Panc1 (cell line): ENCODE data around the gene SH3GL1. TPM values are rescaled to one million over a fixed set of nuclear protein-coding genes. Genes with fewer than 3 reads are reported as not detected.

Experiments
- ATAC-seq: fragments of 200-7000 bp; cut with Tn5 transposase; 2 replicates; pipeline ENCODE4 v1.9.1; 2020; ENCODE audit warnings: mild to moderate bottlenecking, moderate library complexity
- BruUV-seq: library from RNA; stranded (reverse); fragments of 400-500 nt; replicated peaks from 2 replicates; lab custom pipeline; 2021; lab: Mats Ljungman, UMichigan
- CTCF ChIA-PET: fragments of 300-600 bp; sonication (Branson Sonifier 250); formaldehyde crosslinking; loops from one replicate; lab custom pipeline; 2022; ENCODE audit warnings: antibody characterized with exemption; lab: Charles Lee
- POLR2A ChIA-PET: fragments of 300-600 bp; sonication (Branson Sonifier 250); formaldehyde crosslinking; loops from one replicate; lab custom pipeline; 2022; ENCODE audit warnings: antibody characterized with exemption; lab: Charles Lee
- DNase-seq: peaks from one replicate; pipeline ENCODE4 v3.0.0-alpha.2; 2010; ENCODE audit warnings: low read depth, low spot score
- H3K27ac ChIP-seq: 2 replicates; pipeline ENCODE4 v1.5.1; 2011; ENCODE audit warnings: mild to moderate bottlenecking, low read length, inconsistent platforms
- H3K27me3 ChIP-seq: fragments of 200-500 bp; sonication (Bioruptor generic); 2 replicates; pipeline ENCODE4 v1.6.0; 2014; ENCODE audit warnings: low read length, inconsistent platforms; ENCODE audit not compliant: control insufficient read depth, insufficient read depth
- H3K36me3 ChIP-seq: fragments of 200-500 bp; sonication (Bioruptor generic); 2 replicates; pipeline ENCODE4 v1.5.1; 2014; ENCODE audit warnings: inconsistent platforms, mild to moderate bottlenecking, low read length, moderate library complexity; ENCODE audit not compliant: control insufficient read depth, insufficient read depth
- H3K4me1 ChIP-seq: 2 replicates; pipeline ENCODE4 v1.5.1; 2011; ENCODE audit warnings: inconsistent platforms, mild to moderate bottlenecking, low read length, moderate library complexity; ENCODE audit not compliant: control insufficient read depth, insufficient read depth
- H3K4me3 ChIP-seq, 2 experiments: 2 replicates each; pipeline ENCODE4 v1.5.1; 2011 to 2012; ENCODE audit warnings: low read depth in 2 of 2, low read length in 2 of 2, mild to moderate bottlenecking in 2 of 2, inconsistent platforms in 1 of 2, moderate library complexity in 1 of 2
- H3K9me3 ChIP-seq: fragments of 200-500 bp; sonication (Bioruptor generic); 2 replicates; pipeline ENCODE4 v1.5.1; 2014; ENCODE audit warnings: low read depth, mild to moderate bottlenecking, inconsistent platforms, low read length, moderate library complexity; ENCODE audit not compliant: control insufficient read depth, insufficient read depth
- CTCF ChIP-seq: fragments of 450-650 bp; IDR thresholded peaks from 2 replicates; pipeline ENCODE4 v1.5.1; 2017; ENCODE audit warnings: mild to moderate bottlenecking
- POLR2AphosphoS5 ChIP-seq: IDR thresholded peaks from 2 replicates; pipeline ENCODE4 v1.6.1; 2012; ENCODE audit warnings: mild to moderate bottlenecking, low read depth, low read length, moderate library complexity
- REST ChIP-seq, 2 experiments: IDR thresholded peaks; 2 replicates each; pipeline ENCODE4 v1.6.1; 2011 to 2012; ENCODE audit warnings: low read depth in 2 of 2, control low read depth in 1 of 2, low read length in 1 of 2, mild to moderate bottlenecking in 1 of 2, moderate library complexity in 1 of 2; ENCODE audit not compliant: insufficient read depth in 1 of 2
- SIN3A ChIP-seq: IDR thresholded peaks from 2 replicates; pipeline ENCODE4 v1.6.1; 2012; ENCODE audit warnings: low read depth, mild to moderate bottlenecking, low read length, moderate library complexity, borderline replicate concordance; ENCODE audit not compliant: insufficient read depth
- TCF7L2 ChIP-seq: IDR thresholded peaks from 2 replicates; pipeline ENCODE4 v1.6.1; 2011; ENCODE audit warnings: mild to moderate bottlenecking, low read depth, low read length, inconsistent platforms
- in situ Hi-C: cut with HindIII; loops from 2 replicates; pipeline ENCODE4 v1.10.0; 2016; ENCODE audit warnings: low sequenced_read_pairs, low pct_unique_long_range_greater_than_20kb
- intact Hi-C: fragments of 100-400 bp; cut with micrococcal nuclease; formaldehyde crosslinking; loops from one replicate; pipeline ENCODE4 v1.10.0; 2022; ENCODE audit not compliant: unreplicated experiment
- total RNA-seq: library from RNA; stranded (reverse); gene quantifications from one replicate; pipeline ENCODE4 v1.2.1, GENCODE V29; 2021; ENCODE audit not compliant: unreplicated experiment

Gene SH3GL1
- total RNA-seq, 1 experiment from 2014 or later: 57.1 TPM

- no peaks in the 10 kb centered on the region for H3K9me3 ChIP-seq
- ChIA-PET CTCF (no interaction called here), POLR2A (no interaction called here)
- no peaks in the 10 kb centered on the region for H3K4me1 ChIP-seq
- intact Hi-C loops (no loop called here), in situ Hi-C loops (no loop called here)
- no TSS peak for BruUV-seq
- H3K36me3 ChIP-seq: no peaks in the 10 kb centered on the region
- no peak overlapping the region for H3K27ac ChIP-seq
- DNase-seq: no peak
- ATAC-seq: no peak
- no peaks in the 10 kb centered on the region for H3K27me3 ChIP-seq
- no peak for TF ChIP-seq TCF7L2
- TF ChIP-seq POLR2AphosphoS5: no peak
- TF ChIP-seq SIN3A: no peak
- TF ChIP-seq REST (IDR thresholded peaks at IDR 0.05; ENCODE audit: insufficient read depth in 1 of 2, low read depth in 2 of 2, low read length in 1 of 2): no peak
- no peak for TF ChIP-seq CTCF
- H3K4me3 ChIP-seq: no peak overlapping the region
Observed at GRCh38 chr19:4434391-4434790, 34.0 kb upstream of the SH3GL1 start.

DNA sequence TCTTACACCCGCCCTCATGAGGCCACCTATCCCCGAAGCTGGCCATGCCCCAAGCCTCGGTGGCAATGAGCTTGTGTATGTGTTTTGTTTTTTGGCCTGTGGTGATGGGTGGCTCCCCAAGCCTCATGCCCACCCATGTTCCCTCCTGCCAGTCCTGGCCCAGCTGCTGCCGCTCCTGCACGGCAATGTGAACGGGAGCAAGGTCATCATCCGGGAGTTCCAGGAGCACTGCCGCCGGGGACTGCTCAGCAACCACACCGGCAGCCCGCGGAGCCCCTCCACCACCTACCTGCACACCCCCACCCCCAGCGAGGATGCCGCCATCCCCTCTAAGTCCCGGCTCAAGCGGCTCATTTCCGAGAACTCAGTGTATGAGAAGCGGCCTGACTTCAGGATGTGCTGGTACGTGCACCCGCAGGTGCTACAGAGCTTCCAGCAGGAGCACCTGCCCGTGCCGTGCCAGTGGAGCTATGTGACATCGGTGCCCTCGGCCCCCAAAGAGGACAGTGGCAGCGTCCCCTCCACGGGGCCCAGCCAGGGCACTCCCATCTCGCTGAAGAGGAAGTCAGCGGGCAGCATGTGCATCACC, 32.7 kb upstream of the SH3GL1 start:
- Histone ChIP-seq H3K27ac (no peak overlapping the region), H3K36me3 (no peaks in the 10 kb centered on the region), H3K4me3 (no peak overlapping the region), H3K4me1 (no peaks in the 10 kb centered on the region), H3K27me3 (no peaks in the 10 kb centered on the region), H3K9me3 (no peaks in the 10 kb centered on the region)
- no peak for ATAC-seq
- no peak for TF ChIP-seq TCF7L2
- intact Hi-C loops (no loop called here), in situ Hi-C loops (no loop called here)
- CTCF ChIA-PET: no interaction called here
- BruUV-seq: no TSS peak
- POLR2A ChIA-PET: interaction anchor here (0.6 kb wide), 1 partner anchor 93 kb away, joined by 3 read pairs; no protein-coding TSS in a partner anchor
- no peak for DNase-seq

GRCh38 chr19:4431808-4432674, 31.7 kb upstream of the SH3GL1 start:
- in situ Hi-C loops: no loop called here
- TF ChIP-seq CTCF (no peak), POLR2AphosphoS5 (no peak), SIN3A (no peak), TCF7L2 (no peak), REST (IDR thresholded peaks at IDR 0.05; ENCODE audit: insufficient read depth in 1 of 2, low read depth in 2 of 2, low read length in 1 of 2) (no peak)
- CTCF ChIA-PET: no interaction called here

More at GRCh38 chr19:4431808-4432674, 31.7 kb upstream of the SH3GL1 start:
- intact Hi-C loops: no loop called here
- Histone ChIP-seq H3K9me3 (no peaks in the 10 kb centered on the region), H3K27me3 (no peaks in the 10 kb centered on the region), H3K27ac (no peak overlapping the region), H3K36me3 (no peaks in the 10 kb centered on the region), H3K4me1 (no peaks in the 10 kb centered on the region), H3K4me3 (no peak overlapping the region)
- 0 out of 2 replicates have a peak, but pooled peaks have one; percentile 35 for ATAC-seq
- POLR2A ChIA-PET: no interaction called here
- BruUV-seq: no TSS peak
- DNase-seq: no peak
